H1 (cell line): ENCODE data around the gene TRDMT1. TPM values are rescaled to one million over a fixed set of nuclear protein-coding genes. Genes with fewer than 3 reads are reported as not detected.

Experiments
- CTCF ChIA-PET: fragments of 300-600 bp; sonication (Branson Sonifier 250); formaldehyde crosslinking; loops from one replicate; lab custom pipeline; 2021; ENCODE audit not compliant: partially characterized antibody; lab: Charles Lee
- POLR2A ChIA-PET: fragments of 300-600 bp; sonication (Branson Sonifier 250); formaldehyde crosslinking; loops from one replicate; lab custom pipeline; 2021; ENCODE audit warnings: inconsistent platforms; ENCODE audit not compliant: partially characterized antibody; lab: Charles Lee
- DNase-seq, 2 experiments: peaks; one replicate each; pipeline versions ENCODE4 v3.0.0 to v3.0.0-alpha.2; 2010 to 2022; ENCODE audit warnings: low spot score in 2 of 2, low read depth in 1 of 2, mixed read lengths in 1 of 2
- FAIRE-seq: peaks from 2 replicates; lab custom pipeline; 2011; peaks lifted over from hg19 to GRCh38; lab: Jason Lieb, UNC
- H2AFZ ChIP-seq: 2 replicates; pipeline ENCODE4 v1.8.1; 2012; ENCODE audit warnings: low read length, inconsistent platforms
- H2AK5ac ChIP-seq: 2 replicates; pipeline ENCODE4 v1.6.1; 2013; ENCODE audit warnings: low read depth, low read length
- H2BK120ac ChIP-seq: replicated peaks from 2 replicates; pipeline ENCODE3; 2013; ENCODE audit warnings: low read depth, low read length, inconsistent platforms
- H2BK12ac ChIP-seq: 2 replicates; pipeline ENCODE4 v1.6.1; 2013; ENCODE audit warnings: low read depth, low read length
- H2BK15ac ChIP-seq: 2 replicates; pipeline ENCODE4 v1.6.1; 2013; ENCODE audit warnings: low read length
- H2BK20ac ChIP-seq: 2 replicates; pipeline ENCODE4 v1.6.1; 2013; ENCODE audit warnings: low read length
- H2BK5ac ChIP-seq: 2 replicates; pipeline ENCODE4 v1.6.1; 2013; ENCODE audit warnings: low read depth, low read length
- H3K14ac ChIP-seq: 2 replicates; pipeline ENCODE4 v1.6.1; 2013; ENCODE audit warnings: inconsistent platforms; ENCODE audit not compliant: insufficient read length
- H3K18ac ChIP-seq: 2 replicates; pipeline ENCODE4 v1.6.1; 2013; ENCODE audit warnings: low read length; ENCODE audit errors: extremely low read depth
- H3K23ac ChIP-seq: 2 replicates; pipeline ENCODE4 v1.6.1; 2013; ENCODE audit warnings: inconsistent platforms; ENCODE audit not compliant: insufficient read length
- H3K23me2 ChIP-seq: 2 replicates; pipeline ENCODE4 v1.6.1; 2013; ENCODE audit warnings: low read depth, low read length
- H3K27ac ChIP-seq: 2 replicates; pipeline ENCODE4 v1.6.1; 2011; ENCODE audit warnings: low read depth, low read length, inconsistent platforms
- H3K27me3 ChIP-seq, 4 experiments: replicated peaks in 1 of 4; 1 replicate in 1 of 4; 2 replicates in 3 of 4; pipeline versions ENCODE4 v1.6.1 to v1.8.1; 2011 to 2013; ENCODE audit warnings: low read length in 3 of 4, mild to moderate bottlenecking in 3 of 4, inconsistent platforms in 2 of 4, mixed read lengths in 2 of 4, moderate library complexity in 1 of 4; ENCODE audit not compliant: control insufficient read depth in 3 of 4, insufficient read depth in 3 of 4; ENCODE audit errors: extremely low read depth in 1 of 4
- H3K36me3 ChIP-seq, 4 experiments: 2 replicates each; pipeline versions ENCODE4 v1.6.1 to v1.8.1; 2011 to 2013; ENCODE audit warnings: mild to moderate bottlenecking in 4 of 4, low read length in 3 of 4, moderate library complexity in 2 of 4, control low read depth in 1 of 4, inconsistent platforms in 1 of 4; ENCODE audit not compliant: insufficient read depth in 4 of 4, control insufficient read depth in 2 of 4
- H3K4ac ChIP-seq: replicated peaks from 2 replicates; pipeline ENCODE3; 2013; ENCODE audit warnings: low read length, low read depth, mixed read lengths, inconsistent platforms; ENCODE audit not compliant: insufficient read length
- H3K4me1 ChIP-seq, 4 experiments: replicated peaks in 1 of 4; 1 replicate in 1 of 4; 2 replicates in 3 of 4; pipeline versions ENCODE4 v1.6.1 to v1.8.1; 2011 to 2013; ENCODE audit warnings: low read length in 3 of 4, inconsistent platforms in 2 of 4, mixed read lengths in 1 of 4; ENCODE audit not compliant: insufficient read depth in 4 of 4, control insufficient read depth in 3 of 4
- H3K4me2 ChIP-seq, 2 experiments: 2 replicates each; pipeline versions ENCODE4 v1.6.1 to v1.8.1; 2011 to 2013; ENCODE audit warnings: low read depth in 2 of 2, low read length in 2 of 2, control low read depth in 1 of 2, inconsistent platforms in 1 of 2, mild to moderate bottlenecking in 1 of 2; ENCODE audit not compliant: insufficient read depth in 1 of 2
- H3K4me3 ChIP-seq, 4 experiments: fragments of 200-600, 300-600 bp in 1 of 4; sonication (generic), shearing (Covaris generic), sonication (Bioruptor Twin) in 1 of 4; 2 replicates each; pipeline versions ENCODE4 v1.5.1 to v1.8.1; 2011 to 2016; ENCODE audit warnings: low read length in 4 of 4, low read depth in 3 of 4, control low read depth in 2 of 4, inconsistent platforms in 2 of 4, mild to moderate bottlenecking in 2 of 4, mixed read lengths in 1 of 4, moderate library complexity in 1 of 4; ENCODE audit not compliant: insufficient read depth in 2 of 4; ENCODE audit errors: extremely low read depth in 1 of 4
- H3K56ac ChIP-seq: replicated peaks from 2 replicates; pipeline ENCODE3; 2013; ENCODE audit warnings: low read depth, mild to moderate bottlenecking, mixed read lengths, low read length, inconsistent platforms; ENCODE audit not compliant: insufficient read length
- H3K79me1 ChIP-seq: 2 replicates; pipeline ENCODE4 v1.6.1; 2013; ENCODE audit warnings: low read depth, low read length, control low read depth
- H3K79me2 ChIP-seq, 2 experiments: 2 replicates each; pipeline versions ENCODE4 v1.6.1 to v1.8.1; 2012 to 2013; ENCODE audit warnings: low read length in 2 of 2, mild to moderate bottlenecking in 2 of 2, inconsistent platforms in 1 of 2; ENCODE audit not compliant: insufficient read depth in 2 of 2, control insufficient read depth in 1 of 2
- H3K9ac ChIP-seq, 4 experiments: replicated peaks in 1 of 4; 1 replicate in 1 of 4; 2 replicates in 3 of 4; pipeline versions ENCODE4 v1.6.1 to v1.8.1; 2011 to 2013; ENCODE audit warnings: low read depth in 3 of 4, low read length in 3 of 4, control low read depth in 2 of 4, mild to moderate bottlenecking in 2 of 4, moderate library complexity in 2 of 4, inconsistent platforms in 1 of 4; ENCODE audit errors: extremely low read depth in 1 of 4
- H3K9me3 ChIP-seq, 2 experiments: 2 replicates each; pipeline versions ENCODE4 v1.6.1 to v1.8.1; 2012 to 2013; ENCODE audit warnings: mild to moderate bottlenecking in 2 of 2, moderate library complexity in 2 of 2, control low read depth in 1 of 2, inconsistent platforms in 1 of 2, low read depth in 1 of 2, low read length in 1 of 2, mixed read lengths in 1 of 2; ENCODE audit not compliant: insufficient read depth in 2 of 2
- H4K20me1 ChIP-seq, 2 experiments: replicated peaks in 1 of 2; 2 replicates each; pipeline versions ENCODE3 to v1.8.1; 2011 to 2013; ENCODE audit warnings: inconsistent platforms in 2 of 2, low read length in 2 of 2, mild to moderate bottlenecking in 1 of 2; ENCODE audit not compliant: insufficient read depth in 2 of 2, control insufficient read depth in 1 of 2
- H4K5ac ChIP-seq: 2 replicates; pipeline ENCODE4 v1.6.1; 2013; ENCODE audit warnings: low read length, low read depth, mixed read lengths, inconsistent platforms; ENCODE audit not compliant: insufficient read length
- H4K8ac ChIP-seq: 2 replicates; pipeline ENCODE4 v1.8.0; 2013; ENCODE audit warnings: mild to moderate bottlenecking, moderate library complexity, low read length, inconsistent platforms; ENCODE audit not compliant: insufficient read depth; ENCODE audit errors: extremely low read depth
- H4K91ac ChIP-seq: replicated peaks from 2 replicates; pipeline ENCODE3; 2013; ENCODE audit warnings: low read length, mixed read lengths, inconsistent platforms; ENCODE audit not compliant: insufficient read length
- SIN3A ChIP-seq, 2 experiments: IDR thresholded peaks in 1 of 2; conservative IDR thresholded peaks in 1 of 2; 2 replicates each; pipeline ENCODE4 v1.6.1; 2011 to 2012; ENCODE audit warnings: low read length in 2 of 2, improper control_type of control experiment in 1 of 2, low read depth in 1 of 2, mild to moderate bottlenecking in 1 of 2
- SP2 ChIP-seq: IDR thresholded peaks from 2 replicates; pipeline ENCODE4 v1.6.1; 2012; ENCODE audit warnings: mild to moderate bottlenecking, low read length, inconsistent platforms
- WGBS, 2 experiments: shearing (Covaris generic) in 1 of 2; methylation state at CpG; one replicate each; pipeline versions ENCODE4 v1.1.6 to v1.1.7; 2013 to 2015; ENCODE audit warnings: low lambda C conversion rate in 2 of 2, mixed read lengths in 2 of 2, inconsistent platforms in 1 of 2, low coverage in 1 of 2, missing lambda C conversion rate in 1 of 2; ENCODE audit not compliant: insufficient replicate concordance in 2 of 2, insufficient coverage in 1 of 2, insufficient read length in 1 of 2; ENCODE audit errors: extremely low coverage in 1 of 2, missing lambda C conversion rate in 1 of 2; 5-methylcytosine and 5-hydroxymethylcytosine counted together
- polyA plus RNA-seq, 7 experiments: library from polyadenylated mRNA; depleted of rRNA in 3 of 7; stranded (reverse) in 5 of 7; unstranded in 2 of 7; fragments of >200 nt in 5 of 7; fragments of 200-250 nt in 2 of 7; gene quantifications; 1 replicate in 5 of 7; 2 replicates in 1 of 7; 4 replicates in 1 of 7; pipeline versions ENCODE4 v1.2.1 to v1.2.3, GENCODE V29; 2011 to 2013; ENCODE audit warnings: missing spikeins in 2 of 7, mixed read lengths in 2 of 7
- total RNA-seq: library from RNA; stranded (reverse); fragmentation: NEBNext Ultra II Directional; extraction: Animal tissue kit (Norgen Biotek cat#: 25700); gene quantifications from 2 replicates; pipeline ENCODE4 v1.2.1, GENCODE V29; 2021

Gene TRDMT1
- total and polyA plus RNA-seq, 2 of the 8 experiments (the other 6 are each of a cell fraction or from before 2014, with no cell fraction given): 7.4 to 21.4 TPM

DNA sequence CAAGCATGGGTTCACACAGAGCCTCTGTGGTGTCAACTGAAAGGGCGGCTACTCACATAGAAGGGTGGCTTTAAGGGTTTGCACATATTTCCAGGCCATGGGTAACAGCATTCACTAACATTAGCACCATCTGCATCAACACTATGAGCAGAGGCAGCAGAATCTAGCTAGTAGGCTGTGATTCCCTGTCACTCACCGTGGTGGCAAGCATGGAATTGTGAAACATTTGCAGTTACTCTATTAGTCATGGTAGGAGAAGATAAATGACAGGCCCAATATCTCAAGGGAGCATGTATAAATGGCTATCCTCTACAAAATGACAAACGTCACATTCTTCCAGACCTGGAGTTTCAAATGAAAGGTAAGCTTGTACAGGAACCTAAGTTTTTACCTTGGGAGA is 39.7 kb downstream of the TRDMT1 start:
- no peak for TF ChIP-seq SP2
- no peak for TF ChIP-seq SIN3A (conservative IDR thresholded peaks at IDR 0.05 in 1 of 2, IDR thresholded peaks at IDR 0.05 in 1 of 2; ENCODE audit: low read depth in 1 of 2, low read length in 2 of 2)
- Histone ChIP-seq H3K9me3 (no peaks in the 10 kb centered on the region), H2BK12ac (no peak overlapping the region), H3K27ac (no peak overlapping the region), H3K18ac (no peak overlapping the region), H3K36me3 (no peaks in the 10 kb centered on the region), H4K5ac (no peak overlapping the region), H2BK15ac (no peak overlapping the region), H3K23me2 (no peaks in the 10 kb centered on the region), H3K4me3 (no peak overlapping the region), H3K4ac (no peak overlapping the region), H3K14ac (no peak overlapping the region), H3K23ac (no peak overlapping the region), H4K91ac (no peak overlapping the region), H3K4me1 (no peaks in the 10 kb centered on the region), H2BK120ac (no peak overlapping the region), H3K79me2 (no peaks in the 10 kb centered on the region), H2BK20ac (no peak overlapping the region), H4K20me1 (no peaks in the 10 kb centered on the region), H2AFZ (no peak overlapping the region), H3K9ac (no peak overlapping the region), H3K56ac (no peak overlapping the region), H2AK5ac (no peak overlapping the region), H3K27me3 (no peaks in the 10 kb centered on the region), H3K4me2 (no peak overlapping the region), H3K79me1 (no peaks in the 10 kb centered on the region), H4K8ac (no peak overlapping the region), H2BK5ac (no peak overlapping the region)
- FAIRE-seq (no peak), DNase-seq (no peak)
- WGBS, 2 experiments: 62% methylated on average over 3 of the region's 3 CpGs; no CpG with 5 or more reads in 1 of the 2 experiments
- POLR2A ChIA-PET: interaction anchor here (1.4 kb wide), 1 partner anchor 39 kb away, joined by 3 read pairs; the partner anchor contains the start of gene TRDMT1
- CTCF ChIA-PET: no interaction called here
